GM21447 (cell line): ENCODE data around the gene TANGO6.
"Not testable (repeated sequence)": the region's sequence is repeated elsewhere in the genome, so short reads cannot be mapped to it uniquely, and the experiment has no call there.

Experiments used
- ATAC-seq: cut with Tn5 transposase; IDR thresholded peaks from one replicate; pipeline ENCODE4 v1.9.1; 2021; ENCODE audit not compliant: unreplicated experiment

The TANGO6 gene

DNA sequence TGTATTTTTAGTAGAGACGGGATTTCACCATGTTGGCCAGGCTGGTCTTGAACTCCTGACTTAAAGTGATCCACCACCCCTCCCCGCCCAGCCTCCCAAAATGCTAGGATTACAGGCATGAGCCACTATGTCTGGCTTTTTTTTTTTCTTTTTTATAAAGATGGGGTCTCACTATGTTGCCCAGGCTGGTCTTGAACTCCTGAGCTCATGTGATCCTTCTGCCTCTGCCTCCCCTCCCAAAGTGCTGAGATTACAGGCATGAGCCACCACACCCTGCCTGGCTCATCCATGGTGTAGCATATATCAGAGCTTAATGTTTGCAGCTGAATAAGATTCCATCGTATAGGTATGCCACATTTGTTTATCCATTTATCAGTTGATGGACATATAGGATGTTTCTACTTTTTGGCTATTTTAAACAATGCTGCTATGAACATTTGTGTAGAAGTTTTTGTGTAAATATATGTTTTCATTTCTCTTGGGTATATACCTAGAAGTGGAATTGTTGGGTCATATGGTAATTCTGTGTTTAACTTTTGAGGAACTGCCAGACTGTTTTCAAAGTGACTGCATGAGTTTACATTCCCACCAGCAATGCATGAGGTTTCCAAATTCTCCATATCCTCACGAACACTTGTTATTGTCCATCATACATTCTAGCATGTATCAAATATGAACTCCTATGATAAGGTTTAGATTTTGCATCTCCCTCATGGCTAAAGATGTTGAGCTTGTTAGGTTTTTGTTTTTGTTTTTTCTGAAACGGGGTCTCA lies 206.5 kb downstream of the TANGO6 start:
- no peak for ATAC-seq

DNA sequence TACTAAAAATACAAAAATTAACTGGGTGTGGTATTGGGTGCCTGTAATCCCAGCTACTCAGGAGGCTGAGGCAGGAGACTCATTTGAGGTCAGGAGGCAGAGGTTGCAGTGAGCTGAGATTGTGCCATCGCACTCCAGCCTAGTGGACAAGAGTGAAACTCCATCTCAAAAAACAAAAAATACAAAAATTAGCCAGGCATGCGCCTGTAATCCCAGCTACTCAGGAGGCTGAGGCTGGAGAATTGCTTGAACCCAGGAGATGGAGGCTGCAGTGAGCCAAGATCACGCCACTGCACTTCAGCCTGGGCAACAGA lies 208.1 kb downstream of the TANGO6 start:
- ATAC-seq, result not testable (repeated sequence)

DNA sequence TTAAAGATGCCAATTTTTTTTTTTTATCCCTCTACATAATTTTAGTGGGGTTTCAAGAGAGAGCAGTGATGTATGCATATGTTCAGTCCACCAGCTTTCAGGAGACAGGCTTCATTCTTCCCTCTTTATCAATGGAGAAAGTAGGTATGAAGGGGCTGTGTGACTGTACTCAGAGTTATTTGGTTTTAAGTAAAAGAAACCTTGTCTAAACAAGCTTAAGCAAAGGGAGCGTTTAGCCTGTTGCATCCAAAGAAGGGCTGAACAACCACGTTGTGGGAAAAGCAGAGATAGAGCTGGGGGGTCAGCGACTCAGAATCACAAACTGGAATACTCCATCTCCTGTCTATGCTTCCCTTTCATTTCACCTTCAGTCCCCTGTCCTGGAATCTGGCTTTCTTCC lies 211.7 kb downstream of the TANGO6 start:
- no peak for ATAC-seq

DNA sequence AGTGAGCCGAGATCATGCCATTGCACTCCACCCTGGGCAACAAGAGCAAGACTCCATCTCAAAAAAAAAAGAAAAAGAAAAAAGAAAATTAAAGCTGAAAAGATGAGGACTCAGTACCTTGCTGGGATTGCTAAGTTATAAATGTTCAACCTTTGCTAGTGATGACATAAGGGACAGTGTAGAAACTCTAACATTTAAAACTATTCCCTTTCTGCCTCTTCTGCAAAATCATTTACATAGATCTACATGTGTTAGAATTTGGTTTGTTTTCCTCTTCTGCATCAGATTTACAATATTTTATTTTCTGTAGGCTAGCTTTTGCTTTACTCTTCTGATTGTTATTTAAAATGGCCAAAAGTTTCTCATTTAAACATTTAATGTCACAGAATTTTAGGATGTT lies 212.6 kb downstream of the TANGO6 start:
- no peak for ATAC-seq

DNA sequence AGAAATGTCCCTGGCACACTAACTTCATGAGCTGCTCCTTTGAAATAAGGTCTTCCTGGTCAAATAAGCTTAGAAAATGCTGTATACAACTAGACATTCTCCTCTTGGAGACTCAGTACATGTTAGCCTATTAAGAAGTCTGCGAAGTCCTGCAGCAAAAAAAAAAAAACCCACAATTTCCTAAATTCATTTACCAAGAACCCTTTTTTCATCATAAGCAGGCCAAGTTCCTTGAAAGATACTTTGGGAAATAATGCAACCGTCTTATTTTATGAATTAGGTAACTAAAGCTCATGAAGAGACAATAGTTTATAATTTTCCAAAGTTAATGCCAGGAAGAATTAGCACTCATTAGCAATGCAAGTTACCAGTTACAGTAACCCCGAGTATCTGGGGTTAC lies 213.1 kb downstream of the TANGO6 start:
- no peak for ATAC-seq

DNA sequence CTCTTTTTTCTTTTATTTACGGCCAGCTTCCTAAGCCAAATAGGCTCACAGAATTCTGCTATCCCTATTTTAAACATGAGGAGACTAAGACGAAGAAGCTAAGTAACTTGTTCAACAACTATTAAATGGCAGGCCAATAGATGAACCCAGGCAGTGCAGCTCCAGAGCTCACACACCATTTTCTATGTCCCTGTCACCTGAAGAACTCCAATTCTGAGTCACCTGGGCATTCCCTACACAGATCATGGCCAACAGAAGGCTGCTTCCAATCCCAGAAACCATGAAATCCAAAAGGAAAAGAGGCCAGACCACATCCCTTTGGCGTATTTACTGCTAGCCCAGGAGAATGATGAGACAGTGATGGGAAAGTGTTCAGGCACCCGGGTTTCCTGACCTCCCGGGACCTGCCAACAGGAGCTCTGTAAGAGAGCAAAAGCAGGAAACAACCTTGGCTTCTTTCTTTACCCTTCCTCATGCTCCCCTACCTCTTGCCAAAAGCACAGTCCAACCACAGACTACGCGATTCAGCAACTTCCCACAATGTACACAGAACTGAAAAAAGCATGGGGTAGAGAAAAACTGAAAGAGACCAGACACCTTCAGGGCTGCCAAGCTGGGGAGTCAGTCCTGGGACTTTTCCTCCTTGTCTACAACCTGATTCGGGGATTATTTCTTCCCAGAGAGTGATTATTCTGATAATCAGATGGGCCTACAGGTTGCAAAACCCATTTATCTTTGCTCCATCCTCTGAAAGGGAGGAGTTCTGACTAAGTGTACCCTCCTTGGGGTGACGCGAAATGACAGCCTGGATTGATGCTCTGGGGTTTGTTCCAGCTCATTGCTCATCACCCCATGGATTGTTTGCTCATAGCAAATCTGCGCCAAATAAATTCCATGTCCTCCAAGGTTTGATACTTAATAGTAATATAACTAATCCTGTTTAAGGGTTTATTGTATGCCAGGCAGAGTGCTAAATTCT lies 214.4 kb downstream of the TANGO6 start:
- ATAC-seq, result no peak

DNA sequence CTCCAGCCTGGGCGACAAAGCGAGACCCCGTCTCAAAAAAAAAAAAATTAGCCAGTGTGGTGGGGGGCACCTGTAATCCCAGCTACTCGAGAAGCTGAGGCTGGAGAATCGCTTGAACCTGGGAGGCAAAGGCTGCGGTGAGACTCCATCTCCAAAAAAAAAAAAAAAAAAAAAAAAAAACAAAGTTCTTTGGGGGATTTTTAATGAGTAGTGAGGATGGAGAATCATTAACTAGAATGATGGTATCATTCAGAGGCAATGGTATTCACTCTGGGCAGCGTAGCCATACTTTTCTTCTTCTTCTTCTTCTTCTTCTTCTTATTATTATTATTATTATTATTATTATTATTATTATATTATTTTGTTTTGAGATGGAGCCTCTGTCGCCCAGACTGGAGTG lies 220.2 kb downstream of the TANGO6 start:
- ATAC-seq, result not testable (repeated sequence)

DNA sequence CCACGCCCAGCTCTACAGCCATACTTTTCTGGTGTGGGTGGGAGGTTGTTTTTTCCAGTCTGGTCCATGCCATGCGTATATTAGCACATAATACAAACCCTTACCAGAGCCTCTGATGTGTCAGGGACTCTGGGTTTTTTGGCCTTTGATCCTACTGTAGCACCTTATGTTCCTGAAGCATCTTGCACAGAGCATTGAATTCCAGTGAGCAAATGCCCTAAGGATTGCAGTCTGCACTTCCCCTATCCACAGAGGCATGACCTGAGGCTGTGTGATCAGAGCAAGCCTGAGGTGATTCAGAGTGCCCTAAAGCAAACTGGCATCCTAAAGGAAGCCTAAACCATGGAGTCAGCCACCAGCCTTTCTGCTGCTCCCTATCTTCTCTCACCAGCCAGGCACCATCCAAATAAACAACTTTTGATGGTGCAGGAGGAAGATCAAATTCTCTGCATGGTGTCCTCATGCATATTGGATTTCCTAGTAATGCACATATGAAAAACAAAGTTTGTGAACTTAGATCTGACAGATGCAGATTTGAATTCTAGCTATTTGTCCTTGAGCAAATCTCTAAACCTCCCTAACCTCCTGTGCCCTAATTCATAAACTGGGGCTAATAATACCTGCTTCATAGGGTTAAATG lies 220.9 kb downstream of the TANGO6 start:
- no peak for ATAC-seq

DNA sequence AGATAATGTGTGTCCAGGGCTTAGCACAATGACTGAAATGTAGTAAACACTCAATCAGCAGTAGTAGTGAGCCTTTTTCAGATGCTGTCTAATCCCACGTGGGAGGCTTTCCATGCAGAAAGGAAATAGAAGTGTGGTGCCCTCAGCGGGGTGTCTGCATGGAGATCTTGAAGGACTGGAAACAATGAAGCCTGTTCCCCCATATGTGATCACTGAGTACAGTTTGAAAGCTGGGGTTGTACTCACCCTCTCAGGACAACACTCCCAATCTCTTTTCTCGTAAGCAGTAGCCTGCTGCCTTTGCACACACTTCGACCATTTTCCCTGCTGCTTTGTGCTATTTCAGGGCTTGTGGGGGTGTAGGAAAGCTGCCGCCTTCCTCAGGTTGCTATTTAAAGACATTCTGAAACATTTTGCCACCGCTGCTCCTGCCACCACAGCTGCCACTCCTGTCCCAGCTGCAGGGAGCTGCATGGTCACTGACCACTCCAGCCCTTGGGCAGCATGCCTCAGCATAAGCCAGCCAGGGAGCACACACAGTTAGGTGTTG lies 221.5 kb downstream of the TANGO6 start:
- ATAC-seq, result no peak

DNA sequence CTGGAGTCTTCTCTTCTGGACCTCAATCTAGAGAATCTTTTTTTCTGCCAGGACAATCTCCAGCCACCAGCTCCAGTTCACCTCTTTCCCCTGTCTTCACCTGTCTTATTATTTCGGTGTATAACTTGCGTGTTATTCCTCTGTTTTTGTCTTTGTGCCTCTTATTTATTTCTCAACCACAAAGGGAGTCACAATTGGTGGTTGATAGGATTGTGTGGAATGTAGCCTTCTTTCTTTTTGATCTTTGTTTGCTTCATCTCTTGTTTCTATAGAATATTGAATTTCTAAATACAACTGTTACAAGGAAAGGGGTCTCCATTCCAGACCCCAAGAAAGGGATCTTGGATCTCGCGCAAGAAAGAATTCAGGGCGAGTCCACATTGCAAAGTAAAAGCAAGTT lies 226.2 kb downstream of the TANGO6 start:
- ATAC-seq, result no peak

DNA sequence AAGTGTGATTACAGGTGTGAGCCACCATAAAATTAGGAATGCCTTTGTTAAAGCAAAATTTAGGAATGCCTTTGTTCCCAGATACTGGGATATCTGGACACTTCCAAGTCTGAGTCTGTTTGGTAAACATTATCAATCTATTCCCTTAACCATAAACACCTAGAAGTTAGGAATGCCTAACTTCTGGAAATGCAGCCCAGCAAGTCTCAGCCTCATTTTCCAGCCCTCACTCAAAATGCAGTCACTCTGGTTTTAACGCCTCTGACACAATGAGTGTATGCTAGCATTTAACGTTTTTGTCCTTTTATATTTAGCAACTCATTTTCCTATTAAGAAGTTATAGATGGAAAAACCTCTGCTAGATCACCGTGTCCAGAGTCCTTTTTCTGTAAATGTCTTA lies 227.7 kb downstream of the TANGO6 start:
- ATAC-seq, result no peak

DNA sequence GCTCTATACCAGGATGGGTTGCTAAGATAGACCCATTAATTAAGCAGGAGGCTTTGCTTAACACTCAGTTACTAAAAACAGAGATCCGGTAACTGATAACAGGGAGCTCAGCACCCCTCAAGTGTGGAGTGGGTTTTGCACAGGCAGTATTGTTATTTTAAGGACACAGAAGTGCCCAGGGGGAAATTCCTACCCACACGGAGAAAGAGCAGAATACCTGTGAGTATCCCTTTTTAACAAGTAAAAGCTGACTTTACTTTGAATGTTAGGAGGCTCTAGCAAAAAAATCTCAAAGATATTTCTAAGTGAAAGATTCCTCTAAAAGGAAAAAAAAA lies 229.3 kb downstream of the TANGO6 start:
- ATAC-seq, result no peak

DNA sequence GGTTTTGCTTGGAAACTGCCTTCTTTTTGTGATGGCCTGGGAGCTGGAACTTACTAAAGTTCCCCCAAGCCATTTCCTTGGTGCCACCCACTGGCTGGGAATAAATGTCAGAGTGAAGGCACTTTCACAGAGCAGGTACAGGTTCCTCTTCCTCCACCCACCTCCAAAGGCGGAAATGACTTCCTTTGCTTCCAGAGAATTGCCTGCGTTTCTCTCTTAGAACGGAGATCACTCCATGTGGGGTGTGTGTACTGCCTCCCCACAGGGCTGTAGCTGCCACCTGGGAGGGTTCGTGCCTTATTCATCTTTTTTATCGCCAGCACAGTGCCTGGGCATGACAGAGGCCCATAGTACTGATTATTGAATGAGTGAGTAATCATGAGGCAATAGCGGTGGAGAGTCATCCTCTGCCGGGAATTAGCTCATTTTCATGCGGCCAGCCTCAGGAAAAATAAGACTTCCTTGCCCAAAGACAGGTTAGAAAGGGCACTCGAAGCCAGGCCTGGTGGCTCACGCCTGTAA lies 229.9 kb downstream of the TANGO6 start:
- no peak for ATAC-seq

DNA sequence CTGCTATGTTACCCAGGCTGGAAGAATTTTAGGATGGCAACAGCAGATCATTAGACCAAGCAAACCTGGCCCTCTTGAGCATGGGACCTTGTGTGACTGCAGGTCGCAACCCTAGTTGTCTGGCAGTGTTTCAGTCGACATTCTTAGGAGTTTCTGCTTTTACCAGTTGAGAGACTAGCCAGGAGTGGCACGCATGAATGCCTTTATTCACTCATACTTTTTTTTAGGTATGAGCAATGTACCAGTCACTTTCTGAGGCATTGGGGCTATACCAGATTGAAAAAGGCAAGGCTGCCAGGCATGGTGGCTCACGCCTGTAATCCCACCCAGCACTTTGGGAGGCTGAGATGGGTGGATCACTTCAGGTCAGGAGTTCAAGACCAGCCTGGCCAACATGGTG lies 233.9 kb downstream of the TANGO6 start:
- no peak for ATAC-seq

DNA sequence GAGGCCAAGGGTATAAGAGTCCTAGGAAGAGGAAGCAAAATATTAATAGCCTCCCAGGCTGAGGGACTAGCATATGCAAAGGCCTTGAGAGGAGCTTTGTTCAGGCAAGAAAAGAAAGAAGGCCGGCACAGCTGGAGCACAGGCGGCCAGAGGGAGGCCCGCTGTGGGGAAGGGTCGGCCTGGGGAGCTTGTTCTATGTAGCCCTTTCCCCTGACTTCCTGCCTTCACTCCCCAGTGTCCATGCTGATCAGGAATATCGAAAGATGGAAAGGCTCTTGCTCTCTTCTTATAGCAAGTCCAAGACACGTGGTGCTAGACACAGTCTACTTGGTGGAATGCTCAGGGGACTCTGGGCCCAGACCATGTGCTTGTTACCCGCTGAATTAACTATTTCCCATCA lies 234.7 kb downstream of the TANGO6 start:
- no peak for ATAC-seq

DNA sequence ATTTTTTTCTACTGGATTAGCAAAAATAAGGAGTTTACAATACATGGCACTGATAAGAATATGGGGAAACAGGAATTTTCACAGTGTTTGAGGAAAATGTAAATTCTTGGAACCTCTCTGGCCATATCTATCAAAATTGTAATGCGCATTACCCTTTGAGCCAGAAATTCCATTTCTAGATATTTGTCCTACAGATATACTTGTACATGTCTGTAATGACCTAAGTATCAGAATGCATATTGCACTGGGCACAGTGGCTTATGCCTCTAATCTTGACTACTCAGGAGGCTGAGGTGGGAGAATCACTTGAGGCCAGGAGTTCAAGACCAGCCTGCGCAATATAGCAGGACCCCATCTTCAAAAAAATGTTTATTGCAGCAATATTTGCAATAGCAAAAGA lies 236.4 kb downstream of the TANGO6 start:
- no peak for ATAC-seq

DNA sequence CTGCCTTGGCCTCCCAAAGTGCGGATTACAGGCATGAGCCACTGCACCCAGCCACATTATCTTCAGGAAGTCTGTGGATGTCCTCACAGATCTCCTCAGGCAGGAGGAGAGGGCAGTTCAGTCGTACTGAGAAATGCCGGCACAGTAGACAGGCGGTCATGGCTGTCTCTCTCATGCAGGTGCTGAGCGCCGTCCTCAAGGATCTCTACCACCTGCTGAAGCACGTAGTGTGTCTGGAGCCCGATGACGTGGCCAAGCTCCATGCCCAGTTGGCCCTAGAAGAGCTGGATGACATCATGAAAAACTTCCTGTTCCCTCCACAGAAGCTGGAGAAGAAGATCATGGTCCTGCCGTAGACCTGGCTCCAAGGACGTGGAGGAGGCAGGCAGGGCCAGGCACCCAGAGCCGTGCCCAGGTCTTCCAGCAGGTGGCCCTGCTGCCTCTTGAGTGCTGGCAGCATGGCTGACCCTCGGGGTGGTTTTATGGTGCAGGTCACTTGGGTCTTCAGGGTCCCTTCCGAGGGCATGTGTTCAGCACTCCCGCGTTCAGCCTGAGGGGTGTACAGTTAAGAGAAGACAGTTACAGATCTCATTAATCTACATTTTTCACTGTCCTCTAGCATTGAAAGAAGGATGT lies 240.1 kb downstream of the TANGO6 start:
- no peak for ATAC-seq

DNA sequence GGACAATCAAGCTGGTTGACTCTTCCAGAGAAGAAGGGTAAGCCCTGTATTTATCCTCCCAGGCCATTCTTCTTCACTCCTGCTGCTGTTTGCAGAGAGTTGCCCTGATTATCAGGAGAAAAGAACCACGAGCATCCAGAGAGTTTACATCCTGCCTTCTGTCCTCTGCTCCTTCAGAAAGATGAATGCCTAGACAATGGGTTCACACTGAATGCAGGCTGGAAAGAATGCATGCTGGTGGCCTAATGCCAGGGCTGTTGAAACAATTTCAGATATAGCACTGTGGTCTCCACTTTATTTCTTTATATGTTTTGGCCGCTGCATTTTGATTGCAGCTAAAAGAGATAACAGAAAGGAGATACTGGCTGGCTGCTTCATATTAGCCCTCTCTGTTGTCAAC lies 241.0 kb downstream of the TANGO6 start:
- no peak for ATAC-seq

DNA sequence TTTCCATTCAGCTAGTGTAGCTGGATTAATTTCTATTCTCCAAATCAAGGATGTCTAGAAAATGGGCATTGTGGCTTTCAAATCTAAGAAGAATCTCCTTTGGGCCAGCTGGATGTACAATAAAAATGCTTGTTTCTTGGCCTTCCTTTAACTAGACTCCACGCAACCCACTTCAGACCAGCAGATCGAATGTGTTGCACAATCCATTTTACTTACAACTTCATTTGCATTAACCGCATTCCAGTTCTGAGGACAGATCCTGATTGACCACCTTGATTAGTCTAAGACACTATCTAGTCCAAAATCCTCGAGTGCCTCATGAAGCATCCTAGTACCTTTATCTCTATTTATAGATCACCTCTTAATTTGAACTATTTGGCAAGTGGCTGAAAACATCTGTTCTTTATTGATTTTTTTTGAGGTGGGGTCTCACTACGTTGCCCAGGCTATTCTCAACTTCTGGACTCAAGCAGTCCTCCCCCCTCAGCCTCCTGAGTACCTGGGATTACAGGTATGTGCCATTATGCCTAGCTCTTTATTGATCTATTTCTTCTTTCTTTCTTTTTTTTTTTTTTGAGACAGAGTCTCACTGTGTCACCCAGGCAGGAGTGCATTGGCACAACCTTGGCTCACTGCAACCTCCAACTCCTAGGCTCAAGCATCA lies 241.8 kb downstream of the TANGO6 start:
- no peak for ATAC-seq

DNA sequence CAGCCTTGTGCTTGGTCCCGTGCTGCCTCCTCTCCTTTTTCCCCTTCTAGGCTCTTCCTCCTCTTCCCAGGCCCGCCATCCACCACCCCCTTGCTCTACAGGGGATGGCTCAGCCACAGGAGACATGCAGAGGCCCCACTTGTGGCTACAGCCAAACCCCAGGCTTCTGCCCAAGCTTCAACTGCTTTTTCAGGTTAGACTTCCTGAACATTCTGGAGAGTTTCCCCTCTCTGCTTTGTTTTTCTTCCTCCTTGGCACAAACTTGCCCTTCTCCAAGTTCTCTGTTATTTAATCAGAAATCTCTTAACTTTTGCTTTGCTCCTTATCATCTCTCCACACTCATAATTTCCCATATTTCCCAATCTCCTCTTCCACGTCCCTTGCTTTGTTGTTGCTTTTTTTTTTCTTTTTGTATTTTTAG lies 243.8 kb downstream of the TANGO6 start:
- no peak for ATAC-seq
